H9 (cell line): Measurements from ENCODE around the gene EPHA1. TPM values are rescaled to one million over a fixed set of nuclear protein-coding genes. Genes with fewer than 3 reads are reported as not detected.

Source experiments
- DNase-seq: peaks from one replicate; pipeline ENCODE4 v3.0.0-alpha.2; 2017
- H2AFZ ChIP-seq: one replicate; pipeline ENCODE4 v1.6.1; 2013; ENCODE audit warnings: mild to moderate bottlenecking, low read length, control low read depth, moderate library complexity
- H2AK5ac ChIP-seq: 2 replicates; pipeline ENCODE4 v1.6.1; 2013; ENCODE audit warnings: low read length, control low read depth, mixed read lengths; ENCODE audit not compliant: insufficient read length
- H2BK120ac ChIP-seq: one replicate; pipeline ENCODE4 v1.6.1; 2013; ENCODE audit warnings: low read depth, mild to moderate bottlenecking, low read length, control low read depth, inconsistent platforms; ENCODE audit not compliant: poor library complexity, severe bottlenecking
- H2BK12ac ChIP-seq: 2 replicates; pipeline ENCODE4 v1.6.1; 2013; ENCODE audit warnings: low read length, control low read depth, mixed read lengths, low read depth; ENCODE audit not compliant: insufficient read length
- H2BK15ac ChIP-seq: 2 replicates; pipeline ENCODE4 v1.6.1; 2013; ENCODE audit warnings: low read depth, low read length, control low read depth
- H2BK20ac ChIP-seq: one replicate; pipeline ENCODE4 v1.6.1; 2013; ENCODE audit warnings: low read depth, mild to moderate bottlenecking, low read length, control low read depth, inconsistent platforms; ENCODE audit not compliant: poor library complexity, severe bottlenecking
- H2BK5ac ChIP-seq: 2 replicates; pipeline ENCODE4 v1.6.1; 2013; ENCODE audit warnings: low read length, control low read depth, mixed read lengths; ENCODE audit not compliant: insufficient read length
- H3K14ac ChIP-seq: 2 replicates; pipeline ENCODE4 v1.6.1; 2013; ENCODE audit warnings: low read length, control low read depth; ENCODE audit not compliant: insufficient read depth
- H3K18ac ChIP-seq: 2 replicates; pipeline ENCODE4 v1.6.1; 2013; ENCODE audit warnings: low read depth, mild to moderate bottlenecking, mixed read lengths, low read length, control low read depth; ENCODE audit not compliant: insufficient read length
- H3K23ac ChIP-seq: 2 replicates; pipeline ENCODE4 v1.6.1; 2013; ENCODE audit warnings: low read length, control low read depth, mixed read lengths, low read depth; ENCODE audit not compliant: insufficient read length
- H3K23me2 ChIP-seq: 2 replicates; pipeline ENCODE4 v1.6.1; 2013; ENCODE audit warnings: low read depth, mild to moderate bottlenecking, mixed read lengths, low read length, control low read depth; ENCODE audit not compliant: insufficient read length, poor library complexity, severe bottlenecking
- H3K27ac ChIP-seq: 2 replicates; pipeline ENCODE4 v1.5.1; 2013; ENCODE audit warnings: low read length, control low read depth, mixed read lengths, low read depth; ENCODE audit not compliant: insufficient read length
- H3K27me3 ChIP-seq: 2 replicates; pipeline ENCODE4 v1.6.1; 2013; ENCODE audit warnings: low read length, control low read depth, inconsistent platforms; ENCODE audit not compliant: insufficient read depth
- H3K4ac ChIP-seq: 2 replicates; pipeline ENCODE4 v1.6.1; 2013; ENCODE audit warnings: low read depth, mild to moderate bottlenecking, control low read depth, inconsistent platforms, low read length, moderate library complexity
- H3K4me1 ChIP-seq: 2 replicates; pipeline ENCODE4 v1.6.1; 2013; ENCODE audit warnings: low read length, control low read depth, inconsistent platforms; ENCODE audit not compliant: insufficient read depth
- H3K4me2 ChIP-seq: 2 replicates; pipeline ENCODE4 v1.6.1; 2013; ENCODE audit warnings: low read length, control low read depth, mixed read lengths; ENCODE audit not compliant: insufficient read length, insufficient read depth
- H3K56ac ChIP-seq: 2 replicates; pipeline ENCODE4 v1.6.1; 2013; ENCODE audit warnings: low read depth, mild to moderate bottlenecking, mixed read lengths, low read length, control low read depth; ENCODE audit not compliant: insufficient read length
- H3K79me1 ChIP-seq: 2 replicates; pipeline ENCODE4 v1.6.1; 2013; ENCODE audit warnings: low read depth, mild to moderate bottlenecking, moderate library complexity, low read length, control low read depth, inconsistent platforms; ENCODE audit not compliant: insufficient read depth, poor library complexity, severe bottlenecking
- H3K79me2 ChIP-seq: 2 replicates; pipeline ENCODE4 v1.6.1; 2013; ENCODE audit warnings: low read length, control low read depth, inconsistent platforms; ENCODE audit not compliant: insufficient read depth
- H3K9ac ChIP-seq: 2 replicates; pipeline ENCODE4 v1.6.1; 2013; ENCODE audit warnings: low read length, control low read depth, mixed read lengths; ENCODE audit not compliant: insufficient read length; ENCODE audit errors: extremely low read depth
- H3K9me3 ChIP-seq: one replicate; pipeline ENCODE4 v1.6.1; 2013; ENCODE audit warnings: low read depth, low read length, inconsistent platforms; ENCODE audit not compliant: control insufficient read depth
- H3T11ph ChIP-seq: one replicate; pipeline ENCODE4 v1.6.1; 2013; ENCODE audit warnings: mild to moderate bottlenecking, low read length, control low read depth, inconsistent platforms
- H4K20me1 ChIP-seq: one replicate; pipeline ENCODE4 v1.6.1; 2013; ENCODE audit not compliant: control insufficient read depth, insufficient read length, insufficient read depth
- H4K5ac ChIP-seq: 2 replicates; pipeline ENCODE4 v1.6.1; 2013; ENCODE audit warnings: low read depth, mild to moderate bottlenecking, mixed read lengths, low read length, control low read depth; ENCODE audit not compliant: insufficient read length
- H4K8ac ChIP-seq: replicated peaks from 2 replicates; pipeline ENCODE4 v1.6.1; 2013; ENCODE audit warnings: low read length, control low read depth, mixed read lengths, low read depth; ENCODE audit not compliant: insufficient read length
- H4K91ac ChIP-seq: 2 replicates; pipeline ENCODE4 v1.6.1; 2013; ENCODE audit warnings: low read depth, mild to moderate bottlenecking, moderate library complexity, mixed read lengths, low read length, control low read depth; ENCODE audit not compliant: insufficient read length
- H3K27ac Mint-ChIP-seq, 3 experiments: 2 replicates in 2 of 3; 3 replicates in 1 of 3; pipeline ENCODE4 v1.8.0; 2020 to 2021; ENCODE audit warnings: mixed read lengths in 3 of 3, mild to moderate bottlenecking in 1 of 3, moderate library complexity in 1 of 3
- H3K27me3 Mint-ChIP-seq: 2 replicates; pipeline ENCODE4 v1.8.0; 2021; ENCODE audit warnings: low read depth, mild to moderate bottlenecking, moderate library complexity, mixed read lengths
- H3K36me3 Mint-ChIP-seq, 3 experiments: 2 replicates in 2 of 3; 3 replicates in 1 of 3; pipeline ENCODE4 v1.8.0; 2020 to 2021; ENCODE audit warnings: low read depth in 3 of 3, mixed read lengths in 3 of 3; ENCODE audit not compliant: insufficient read depth in 1 of 3
- H3K4me1 Mint-ChIP-seq, 2 experiments: 2 replicates each; pipeline ENCODE4 v1.8.0; 2020; ENCODE audit warnings: mixed read lengths in 2 of 2
- H3K4me3 Mint-ChIP-seq, 2 experiments: 2 replicates in 1 of 2; 3 replicates in 1 of 2; pipeline ENCODE4 v1.8.0; 2020 to 2021; ENCODE audit warnings: mild to moderate bottlenecking in 2 of 2, mixed read lengths in 2 of 2, moderate library complexity in 1 of 2
- H3K9me3 Mint-ChIP-seq, 2 experiments: 2 replicates in 1 of 2; 3 replicates in 1 of 2; pipeline ENCODE4 v1.8.0; 2020; ENCODE audit warnings: mild to moderate bottlenecking in 2 of 2, mixed read lengths in 2 of 2, moderate library complexity in 1 of 2
- CTCF ChIP-seq: fragments of 200-600 bp; sonication (generic); conservative IDR thresholded peaks from 3 replicates; pipeline ENCODE4 v1.8.0; 2021; ENCODE audit warnings: antibody characterized with exemption, mild to moderate bottlenecking
- WGBS: extraction: QIAGEN DNeasy Blood & Tissue Kit; methylation state at CpG from one replicate; pipeline ENCODE4 v1.1.7; 2013; ENCODE audit warnings: missing lambda C conversion rate, low lambda C conversion rate, mixed read lengths; ENCODE audit not compliant: insufficient read length; ENCODE audit errors: extremely low coverage; 5-methylcytosine and 5-hydroxymethylcytosine counted together
- total RNA-seq: library from RNA; stranded (reverse); gene quantifications from 2 replicates; pipeline ENCODE4 v1.2.1, GENCODE V29; 2021

The EPHA1 gene
- total RNA-seq, 1 experiment from 2014 or later, result 109 TPM

DNA sequence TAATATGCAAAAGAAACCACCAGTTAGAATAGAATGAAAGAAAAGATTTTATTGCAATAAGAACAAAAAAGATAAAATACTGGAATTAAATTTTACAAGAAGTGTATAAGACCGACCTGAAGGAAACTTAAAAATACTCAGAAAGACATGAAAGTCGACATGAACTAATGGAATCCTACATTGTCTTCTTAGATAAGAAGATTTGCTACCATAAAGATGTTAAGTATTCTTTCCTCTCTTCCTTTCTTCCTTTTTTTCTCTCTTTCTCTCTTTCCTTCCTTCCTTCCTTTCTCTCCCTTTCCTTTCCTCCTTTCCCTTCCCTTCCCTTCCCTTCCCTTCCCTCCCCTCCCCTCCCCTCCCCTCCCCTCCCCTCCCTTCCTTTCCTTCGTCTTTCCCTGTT is 41.1 kb upstream of the EPHA1 start:
- H2BK15ac ChIP-seq, result no peak overlapping the region
- no peak overlapping the region for H3K27ac Mint-ChIP-seq
- no CpG with 5 or more reads among the region's 3 CpGs for WGBS

More for the DNA sequence above, 41.1 kb upstream of the EPHA1 start:
- H3K4me3 Mint-ChIP-seq, result no peak overlapping the region
- no peaks in the 10 kb centered on the region for H3K9me3 Mint-ChIP-seq
- H2BK5ac ChIP-seq, result no peak overlapping the region
- no peak overlapping the region for H4K5ac ChIP-seq
- no peaks in the 10 kb centered on the region for H4K20me1 ChIP-seq
- no peak overlapping the region for H3K23ac ChIP-seq
- H3K4ac ChIP-seq, result no peak overlapping the region
- no peak overlapping the region for H3K56ac ChIP-seq
- peaks cover 0 to 2% (median 0%) of the 10 kb centered on the region in 3 experiments; a peak in 2 of 7 replicates for H3K36me3 Mint-ChIP-seq
- H3K23me2 ChIP-seq, result no peaks in the 10 kb centered on the region
- H2BK12ac ChIP-seq, result no peak overlapping the region
- no peaks in the 10 kb centered on the region for H3K4me1 ChIP-seq
- H3K27ac ChIP-seq, result no peak overlapping the region
- no peak overlapping the region for H2BK120ac ChIP-seq
- H3K27me3 Mint-ChIP-seq, result no peaks in the 10 kb centered on the region
- no peak for DNase-seq
- no peak overlapping the region for H3K14ac ChIP-seq
- H4K8ac ChIP-seq, result no peak overlapping the region
- no peak overlapping the region for H3K4me2 ChIP-seq
- H3K79me1 ChIP-seq, result no peaks in the 10 kb centered on the region
- H3K18ac ChIP-seq, result no peak overlapping the region
- no peak overlapping the region for H3K9ac ChIP-seq
- no peak overlapping the region for H2AFZ ChIP-seq
- H3T11ph ChIP-seq, result no peak overlapping the region
- H3K9me3 ChIP-seq, result no peaks in the 10 kb centered on the region
- no peaks in the 10 kb centered on the region for H3K79me2 ChIP-seq
- TF ChIP-seq CTCF, result no peak
- no peaks in the 10 kb centered on the region for H3K4me1 Mint-ChIP-seq
- no peak overlapping the region for H2BK20ac ChIP-seq
- H4K91ac ChIP-seq, result no peak overlapping the region
- H3K27me3 ChIP-seq, result no peaks in the 10 kb centered on the region
- no peak overlapping the region for H2AK5ac ChIP-seq
